ENCODE results near the gene FLAD1.

GRCh38 chr1:154988058-154988954 lies 5.2 kb downstream of the FLAD1 start:
- no peak for TF ChIP-seq CTCF (conservative IDR thresholded peaks at IDR 0.05; ENCODE audit: low read depth in 2 of 2)
- no peak for TF ChIP-seq CREB1 (CRISPR knock-in tag; IDR thresholded peaks at IDR 0.05; ENCODE audit: low read depth)
- TF ChIP-seq EZH2 (IDR thresholded peaks at IDR 0.05; ENCODE audit: low read depth, unreplicated experiment): no peak
- TF ChIP-seq EZH2phosphoT487 (IDR thresholded peaks at IDR 0.05; ENCODE audit: unreplicated experiment): no peak
- no peak for TF ChIP-seq STAT1 (IDR thresholded peaks at IDR 0.05; ENCODE audit: unreplicated experiment)
- no peak for TF ChIP-seq ZNF331 (CRISPR knock-in tag; IDR thresholded peaks at IDR 0.05; ENCODE audit: low read depth)
- no peak for TF ChIP-seq NANOG (IDR thresholded peaks at IDR 0.05; ENCODE audit: borderline replicate concordance)
- TF ChIP-seq POLR2AphosphoS5 (IDR thresholded peaks at IDR 0.05; ENCODE audit: low read depth): no peak
- TF ChIP-seq, protein P1, sequence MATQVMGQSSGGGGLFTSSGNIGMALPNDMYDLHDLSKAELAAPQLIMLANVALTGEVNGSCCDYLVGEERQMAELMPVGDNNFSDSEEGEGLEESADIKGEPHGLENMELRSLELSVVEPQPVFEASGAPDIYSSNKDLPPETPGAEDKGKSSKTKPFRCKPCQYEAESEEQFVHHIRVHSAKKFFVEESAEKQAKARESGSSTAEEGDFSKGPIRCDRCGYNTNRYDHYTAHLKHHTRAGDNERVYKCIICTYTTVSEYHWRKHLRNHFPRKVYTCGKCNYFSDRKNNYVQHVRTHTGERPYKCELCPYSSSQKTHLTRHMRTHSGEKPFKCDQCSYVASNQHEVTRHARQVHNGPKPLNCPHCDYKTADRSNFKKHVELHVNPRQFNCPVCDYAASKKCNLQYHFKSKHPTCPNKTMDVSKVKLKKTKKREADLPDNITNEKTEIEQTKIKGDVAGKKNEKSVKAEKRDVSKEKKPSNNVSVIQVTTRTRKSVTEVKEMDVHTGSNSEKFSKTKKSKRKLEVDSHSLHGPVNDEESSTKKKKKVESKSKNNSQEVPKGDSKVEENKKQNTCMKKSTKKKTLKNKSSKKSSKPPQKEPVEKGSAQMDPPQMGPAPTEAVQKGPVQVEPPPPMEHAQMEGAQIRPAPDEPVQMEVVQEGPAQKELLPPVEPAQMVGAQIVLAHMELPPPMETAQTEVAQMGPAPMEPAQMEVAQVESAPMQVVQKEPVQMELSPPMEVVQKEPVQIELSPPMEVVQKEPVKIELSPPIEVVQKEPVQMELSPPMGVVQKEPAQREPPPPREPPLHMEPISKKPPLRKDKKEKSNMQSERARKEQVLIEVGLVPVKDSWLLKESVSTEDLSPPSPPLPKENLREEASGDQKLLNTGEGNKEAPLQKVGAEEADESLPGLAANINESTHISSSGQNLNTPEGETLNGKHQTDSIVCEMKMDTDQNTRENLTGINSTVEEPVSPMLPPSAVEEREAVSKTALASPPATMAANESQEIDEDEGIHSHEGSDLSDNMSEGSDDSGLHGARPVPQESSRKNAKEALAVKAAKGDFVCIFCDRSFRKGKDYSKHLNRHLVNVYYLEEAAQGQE (IDR thresholded peaks at IDR 0.05; ENCODE audit: unreplicated experiment): no peak
- TF ChIP-seq JUNB (IDR thresholded peaks at IDR 0.05; ENCODE audit: unreplicated experiment): no peak
- TF ChIP-seq, protein P2, sequence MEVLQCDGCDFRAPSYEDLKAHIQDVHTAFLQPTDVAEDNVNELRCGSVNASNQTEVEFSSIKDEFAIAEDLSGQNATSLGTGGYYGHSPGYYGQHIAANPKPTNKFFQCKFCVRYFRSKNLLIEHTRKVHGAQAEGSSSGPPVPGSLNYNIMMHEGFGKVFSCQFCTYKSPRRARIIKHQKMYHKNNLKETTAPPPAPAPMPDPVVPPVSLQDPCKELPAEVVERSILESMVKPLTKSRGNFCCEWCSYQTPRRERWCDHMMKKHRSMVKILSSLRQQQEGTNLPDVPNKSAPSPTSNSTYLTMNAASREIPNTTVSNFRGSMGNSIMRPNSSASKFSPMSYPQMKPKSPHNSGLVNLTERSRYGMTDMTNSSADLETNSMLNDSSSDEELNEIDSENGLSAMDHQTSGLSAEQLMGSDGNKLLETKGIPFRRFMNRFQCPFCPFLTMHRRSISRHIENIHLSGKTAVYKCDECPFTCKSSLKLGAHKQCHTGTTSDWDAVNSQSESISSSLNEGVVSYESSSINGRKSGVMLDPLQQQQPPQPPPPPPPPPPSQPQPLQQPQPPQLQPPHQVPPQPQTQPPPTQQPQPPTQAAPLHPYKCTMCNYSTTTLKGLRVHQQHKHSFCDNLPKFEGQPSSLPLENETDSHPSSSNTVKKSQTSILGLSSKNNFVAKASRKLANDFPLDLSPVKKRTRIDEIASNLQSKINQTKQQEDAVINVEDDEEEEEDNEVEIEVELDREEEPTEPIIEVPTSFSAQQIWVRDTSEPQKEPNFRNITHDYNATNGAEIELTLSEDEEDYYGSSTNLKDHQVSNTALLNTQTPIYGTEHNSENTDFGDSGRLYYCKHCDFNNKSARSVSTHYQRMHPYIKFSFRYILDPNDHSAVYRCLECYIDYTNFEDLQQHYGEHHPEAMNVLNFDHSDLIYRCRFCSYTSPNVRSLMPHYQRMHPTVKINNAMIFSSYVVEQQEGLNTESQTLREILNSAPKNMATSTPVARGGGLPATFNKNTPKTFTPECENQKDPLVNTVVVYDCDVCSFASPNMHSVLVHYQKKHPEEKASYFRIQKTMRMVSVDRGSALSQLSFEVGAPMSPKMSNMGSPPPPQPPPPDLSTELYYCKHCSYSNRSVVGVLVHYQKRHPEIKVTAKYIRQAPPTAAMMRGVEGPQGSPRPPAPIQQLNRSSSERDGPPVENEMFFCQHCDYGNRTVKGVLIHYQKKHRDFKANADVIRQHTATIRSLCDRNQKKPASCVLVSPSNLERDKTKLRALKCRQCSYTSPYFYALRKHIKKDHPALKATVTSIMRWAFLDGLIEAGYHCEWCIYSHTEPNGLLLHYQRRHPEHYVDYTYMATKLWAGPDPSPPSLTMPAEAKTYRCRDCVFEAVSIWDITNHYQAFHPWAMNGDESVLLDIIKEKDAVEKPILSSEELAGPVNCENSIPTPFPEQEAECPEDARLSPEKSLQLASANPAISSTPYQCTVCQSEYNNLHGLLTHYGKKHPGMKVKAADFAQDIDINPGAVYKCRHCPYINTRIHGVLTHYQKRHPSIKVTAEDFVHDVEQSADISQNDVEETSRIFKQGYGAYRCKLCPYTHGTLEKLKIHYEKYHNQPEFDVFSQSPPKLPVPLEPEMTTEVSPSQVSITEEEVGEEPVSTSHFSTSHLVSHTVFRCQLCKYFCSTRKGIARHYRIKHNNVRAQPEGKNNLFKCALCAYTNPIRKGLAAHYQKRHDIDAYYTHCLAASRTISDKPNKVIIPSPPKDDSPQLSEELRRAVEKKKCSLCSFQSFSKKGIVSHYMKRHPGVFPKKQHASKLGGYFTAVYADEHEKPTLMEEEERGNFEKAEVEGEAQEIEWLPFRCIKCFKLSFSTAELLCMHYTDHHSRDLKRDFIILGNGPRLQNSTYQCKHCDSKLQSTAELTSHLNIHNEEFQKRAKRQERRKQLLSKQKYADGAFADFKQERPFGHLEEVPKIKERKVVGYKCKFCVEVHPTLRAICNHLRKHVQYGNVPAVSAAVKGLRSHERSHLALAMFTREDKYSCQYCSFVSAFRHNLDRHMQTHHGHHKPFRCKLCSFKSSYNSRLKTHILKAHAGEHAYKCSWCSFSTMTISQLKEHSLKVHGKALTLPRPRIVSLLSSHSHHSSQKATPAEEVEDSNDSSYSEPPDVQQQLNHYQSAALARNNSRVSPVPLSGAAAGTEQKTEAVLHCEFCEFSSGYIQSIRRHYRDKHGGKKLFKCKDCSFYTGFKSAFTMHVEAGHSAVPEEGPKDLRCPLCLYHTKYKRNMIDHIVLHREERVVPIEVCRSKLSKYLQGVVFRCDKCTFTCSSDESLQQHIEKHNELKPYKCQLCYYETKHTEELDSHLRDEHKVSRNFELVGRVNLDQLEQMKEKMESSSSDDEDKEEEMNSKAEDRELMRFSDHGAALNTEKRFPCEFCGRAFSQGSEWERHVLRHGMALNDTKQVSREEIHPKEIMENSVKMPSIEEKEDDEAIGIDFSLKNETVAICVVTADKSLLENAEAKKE (CRISPR knock-in tag; IDR thresholded peaks at IDR 0.05): no peak
- no peak for TF ChIP-seq ZNF114 (CRISPR knock-in tag; IDR thresholded peaks at IDR 0.05)

All from GM23338 (cell line).